HuH-7.5 (cell line): ENCODE measurements around the gene NGLY1.
A peak's percentile ranks its signal among the peaks of the same experiment; 100 is the strongest.

ENCODE experiments used
- DNase-seq: peaks from one replicate; pipeline ENCODE4 v3.0.0; 2011; ENCODE audit warnings: low spot score

NGLY1 gene

DNA sequence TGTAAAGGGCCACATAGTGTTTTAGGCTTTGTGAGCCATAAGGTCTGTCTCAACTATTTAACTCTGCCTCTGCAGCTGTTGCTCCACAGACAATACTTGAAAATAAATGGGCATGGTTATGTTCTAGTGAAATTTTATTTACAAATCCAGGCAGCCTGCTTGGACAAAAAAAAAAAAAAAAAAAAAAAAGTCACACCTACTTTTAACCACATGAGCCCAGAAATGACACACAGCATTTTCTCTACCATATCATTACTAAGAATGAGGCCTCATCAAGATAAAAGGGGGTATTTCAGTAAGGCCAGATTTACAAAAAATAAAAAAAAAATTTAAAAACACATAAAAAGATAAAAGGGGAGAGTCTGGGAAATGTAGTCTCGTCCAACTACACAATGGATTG is 1.7 kb upstream of the NGLY1 start:
- DNase-seq = no peak

DNA sequence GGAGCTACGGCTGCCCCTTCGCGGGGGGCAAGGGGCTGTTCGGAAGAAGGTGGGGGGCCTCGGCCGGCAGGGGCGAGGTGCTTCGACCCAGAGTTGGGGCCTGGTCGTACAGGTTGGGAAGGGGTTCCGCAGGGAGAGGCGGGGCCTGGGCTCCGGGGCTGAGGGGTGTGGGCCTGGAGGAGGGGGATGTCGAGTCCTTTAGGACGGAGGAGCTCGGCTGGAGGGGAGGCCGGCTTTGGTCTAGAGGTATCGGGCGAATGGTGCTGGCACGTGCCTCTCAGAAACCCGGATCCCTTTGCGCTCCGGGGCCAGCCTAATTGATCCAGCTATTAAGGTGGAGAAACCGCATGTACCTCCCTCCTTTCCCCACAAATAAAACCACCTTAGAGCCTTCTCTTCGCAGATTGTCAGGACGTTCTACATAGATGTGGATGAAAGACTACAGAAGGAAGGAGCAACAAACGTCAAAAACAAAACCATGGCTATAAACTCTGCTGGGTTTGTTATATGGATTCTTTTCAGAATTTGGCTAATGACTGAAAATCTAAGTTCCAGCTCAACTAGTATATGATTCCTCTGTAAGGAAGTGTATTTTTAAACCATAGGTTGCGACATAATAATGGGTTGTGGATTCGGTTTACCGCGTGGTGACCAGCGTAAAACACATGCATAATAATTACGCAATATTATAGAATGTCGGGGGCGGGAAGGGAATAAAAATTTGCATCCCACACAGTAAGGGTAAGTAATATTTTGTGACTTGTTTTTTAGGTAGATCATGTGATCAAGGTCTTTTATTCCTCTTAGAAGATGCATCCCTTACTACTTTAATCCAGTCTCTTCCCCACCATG is 644 bp upstream of the NGLY1 start:
- DNase-seq = peak; percentile 81

DNA sequence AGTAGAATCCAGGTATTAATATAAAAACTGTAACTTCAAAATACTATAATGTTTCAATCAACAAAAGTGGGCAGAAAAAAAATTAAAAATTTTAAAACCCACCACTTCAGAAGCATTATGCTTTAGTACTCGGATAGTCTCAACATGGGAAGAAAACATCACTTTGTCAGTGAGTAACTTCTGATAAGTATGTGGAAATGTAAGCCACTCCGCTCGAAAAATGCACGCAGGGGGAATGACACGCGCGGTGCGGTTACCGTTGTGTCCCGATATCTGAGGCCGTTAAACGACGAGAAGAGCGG is 656 bp downstream of the NGLY1 start:
- DNase-seq = no peak

DNA sequence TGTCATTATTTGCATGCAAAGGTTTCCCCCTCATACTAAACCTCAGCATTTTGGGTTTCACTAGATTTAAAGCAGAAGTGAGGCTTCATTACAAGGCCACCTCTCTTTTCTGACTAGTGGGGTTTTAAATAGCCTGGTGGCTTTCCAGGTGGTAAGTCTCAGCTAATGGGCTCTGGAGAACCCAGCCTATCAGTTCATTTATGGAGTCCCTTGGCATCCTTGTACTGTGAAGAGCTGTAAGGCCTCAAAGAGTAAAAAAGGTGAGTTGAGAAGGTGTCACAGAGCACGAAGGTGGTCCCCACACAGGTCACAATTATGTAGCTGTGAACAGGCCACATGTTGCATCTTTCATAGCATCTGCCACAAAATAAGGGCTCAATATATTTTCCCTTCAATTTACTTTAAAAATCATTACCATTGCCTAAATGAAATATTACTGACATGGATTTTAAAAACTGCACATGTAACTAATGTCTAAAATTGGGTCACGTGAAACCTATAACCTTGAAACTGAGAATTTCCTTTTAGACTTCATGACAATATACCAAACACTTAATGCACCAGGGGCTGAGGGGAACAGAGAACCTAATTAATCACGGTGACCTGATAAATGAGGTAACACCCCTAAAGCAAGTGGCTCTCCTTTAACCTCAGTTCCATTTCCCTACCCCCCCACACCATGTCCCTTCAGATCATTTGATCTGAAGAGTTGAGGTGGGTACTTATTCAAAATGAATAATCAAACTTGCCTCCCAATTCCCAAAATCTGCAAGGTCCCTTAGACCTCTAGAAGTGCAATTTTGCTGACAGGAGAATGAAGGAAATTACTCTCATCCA is 1.3 kb downstream of the NGLY1 start:
- DNase-seq = no peak

DNA sequence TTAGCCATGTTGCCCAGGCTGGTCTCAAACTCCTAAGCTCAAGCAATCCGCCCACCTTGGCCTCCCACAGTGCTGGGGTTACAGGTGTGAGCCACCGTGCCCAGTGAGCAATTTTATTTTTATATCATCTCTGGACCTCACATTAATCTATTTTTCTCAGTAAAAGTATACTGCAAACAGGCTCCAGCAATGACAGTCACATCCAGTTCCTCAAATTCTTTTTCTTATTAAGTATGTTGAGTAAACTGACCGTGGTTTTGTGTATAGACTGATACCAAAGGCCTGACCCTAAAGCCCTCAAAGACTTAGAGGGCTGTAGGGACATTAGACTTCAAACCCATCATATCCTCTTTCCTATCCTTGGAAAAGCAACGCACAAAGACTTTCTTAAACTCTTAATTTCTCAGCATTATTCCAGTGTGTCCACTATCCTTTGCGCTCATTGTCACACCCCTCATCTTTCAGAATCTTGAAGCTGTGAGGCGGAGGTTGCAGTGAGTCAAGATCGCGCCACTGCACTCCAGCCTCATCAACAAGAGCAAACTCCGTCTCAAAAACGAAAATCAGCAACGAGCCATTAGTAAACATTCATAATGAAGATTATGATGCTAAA is 2.0 kb downstream of the NGLY1 start:
- DNase-seq = no peak

DNA sequence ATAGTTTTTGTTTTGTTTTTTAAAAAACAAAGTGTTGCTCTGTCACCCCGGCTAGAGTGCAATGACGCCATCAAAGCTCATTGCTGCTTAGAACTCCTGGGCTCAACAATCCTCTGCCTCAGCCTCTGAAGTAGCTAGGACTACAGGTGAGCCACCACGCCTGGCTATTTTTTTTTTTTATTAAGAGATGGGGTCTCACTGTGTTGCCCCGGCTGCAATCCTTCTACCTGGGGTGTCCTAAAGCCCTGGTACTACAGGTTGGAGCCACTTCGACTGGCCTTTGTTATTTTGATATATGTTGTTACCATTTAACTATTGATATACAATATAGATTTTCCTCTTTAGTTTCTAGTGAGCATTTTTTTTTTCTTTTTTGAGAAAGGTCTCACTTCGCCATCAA is 2.6 kb downstream of the NGLY1 start:
- DNase-seq = no peak

DNA sequence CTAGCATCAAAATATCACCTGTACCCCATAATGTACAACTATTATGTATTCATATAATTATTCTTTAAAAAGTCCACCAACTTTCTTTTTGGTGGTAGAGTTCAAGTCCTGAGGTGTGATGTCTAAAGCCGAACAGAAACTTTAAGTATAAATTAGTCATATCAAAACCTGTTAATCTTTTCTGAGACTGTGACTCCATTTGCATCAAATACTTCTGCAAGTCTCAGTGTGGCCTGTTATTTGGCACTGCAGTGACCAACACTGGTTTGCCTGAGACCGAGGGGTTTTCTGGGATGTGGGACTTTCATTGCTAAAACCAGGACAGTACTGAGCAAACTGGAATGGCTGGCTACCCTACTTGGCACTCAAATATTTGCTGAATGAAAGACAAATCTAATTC is 7.3 kb downstream of the NGLY1 start:
- DNase-seq = no peak

DNA sequence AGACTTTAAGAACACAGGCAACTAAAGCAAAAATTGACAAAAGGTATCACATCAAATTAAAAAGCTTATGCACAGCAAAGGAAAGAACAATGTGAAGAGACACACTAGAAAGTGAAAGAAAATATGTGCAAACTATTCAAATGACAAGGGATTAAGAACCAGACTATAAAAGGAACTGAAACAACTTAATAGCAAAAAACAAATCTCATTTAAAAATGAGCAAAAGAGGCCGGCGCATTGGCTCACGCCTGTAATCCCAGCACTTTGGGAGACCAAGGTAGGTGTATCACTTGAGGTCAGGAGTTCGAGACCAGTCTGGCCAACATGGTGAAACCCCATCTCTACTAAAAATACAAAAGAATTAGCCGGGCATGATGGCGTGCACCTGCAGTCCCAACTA is 14.4 kb downstream of the NGLY1 start:
- no peak for DNase-seq

DNA sequence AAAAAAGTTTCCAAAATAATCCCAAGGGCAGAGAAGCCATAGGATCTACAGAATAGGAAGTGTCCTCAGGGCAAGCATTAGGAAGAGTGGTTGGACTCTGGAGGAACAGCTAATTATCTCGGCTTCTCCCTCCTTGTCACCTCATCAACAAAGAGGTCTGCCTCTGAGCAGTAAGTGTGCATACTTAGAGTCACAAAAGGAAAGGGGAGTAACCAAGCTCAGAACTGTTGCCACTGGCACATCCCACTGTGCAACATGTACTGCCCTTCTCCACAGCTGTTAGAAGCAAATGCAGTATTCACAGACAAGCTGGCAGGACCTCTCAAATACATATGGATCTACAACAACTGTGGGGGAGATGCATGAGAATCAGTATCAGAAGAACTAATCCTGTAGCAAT is 31.5 kb downstream of the NGLY1 start:
- DNase-seq = no peak

DNA sequence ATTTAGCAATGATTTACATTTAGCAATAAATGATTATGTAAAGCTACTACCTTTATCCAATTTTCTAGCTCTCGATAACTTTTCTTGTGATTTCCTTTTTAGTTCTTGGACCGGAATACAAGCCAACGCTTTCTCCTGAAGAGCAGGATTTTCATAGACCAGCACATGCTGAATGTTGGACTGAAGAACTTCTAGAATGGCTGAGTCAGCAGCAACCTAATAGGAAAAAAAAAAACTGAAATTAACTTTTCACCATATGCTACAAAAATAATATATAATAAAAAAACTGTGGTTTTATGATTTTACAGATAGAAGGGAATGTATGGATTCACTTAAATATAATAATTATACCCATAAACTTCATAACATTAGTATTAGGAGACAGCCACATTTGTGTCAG is 32.2 kb downstream of the NGLY1 start:
- DNase-seq = no peak

DNA sequence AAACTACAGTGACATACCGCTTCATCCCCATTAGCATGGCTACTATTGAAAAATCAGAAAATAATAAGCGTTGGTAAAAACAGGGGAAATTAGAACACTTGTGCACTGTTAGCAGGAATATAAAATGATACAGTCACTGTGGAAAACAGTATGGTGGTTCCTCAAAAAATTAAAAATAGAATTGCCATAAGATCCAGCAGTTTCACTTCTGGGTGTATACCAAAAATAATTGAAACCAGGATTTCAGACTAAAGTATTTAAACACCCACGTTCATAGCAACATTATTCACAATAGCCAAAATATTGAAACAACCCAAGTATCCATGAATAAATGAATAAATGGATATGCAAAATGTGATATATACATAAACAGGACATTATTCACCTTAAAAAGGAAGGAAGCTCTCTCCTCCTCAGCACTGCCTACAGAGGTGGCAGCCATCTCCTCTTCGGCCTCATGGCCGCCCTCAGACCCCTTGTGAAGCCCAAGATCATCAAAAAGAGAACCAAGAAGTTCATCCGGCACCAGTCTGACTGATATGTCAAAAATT is 34.1 kb downstream of the NGLY1 start:
- no peak for DNase-seq

DNA sequence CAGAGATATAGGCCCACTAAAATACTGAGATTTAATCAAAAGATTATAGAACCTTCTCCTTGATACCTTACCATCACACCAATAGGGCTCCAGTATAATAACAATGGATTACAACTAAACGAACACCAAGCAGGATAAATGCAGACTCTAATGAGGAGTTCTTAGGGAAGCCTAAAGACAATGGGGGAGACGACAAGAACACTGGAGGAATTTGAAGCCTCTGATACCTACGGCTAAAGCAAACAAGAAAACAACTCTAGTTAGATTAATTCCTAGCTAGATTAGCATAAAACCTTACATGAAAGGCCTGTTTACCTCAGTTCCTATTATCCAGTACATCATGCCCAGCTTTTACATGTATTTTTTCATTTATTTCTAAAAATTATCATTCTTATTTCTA is 35.1 kb downstream of the NGLY1 start:
- DNase-seq = no peak

DNA sequence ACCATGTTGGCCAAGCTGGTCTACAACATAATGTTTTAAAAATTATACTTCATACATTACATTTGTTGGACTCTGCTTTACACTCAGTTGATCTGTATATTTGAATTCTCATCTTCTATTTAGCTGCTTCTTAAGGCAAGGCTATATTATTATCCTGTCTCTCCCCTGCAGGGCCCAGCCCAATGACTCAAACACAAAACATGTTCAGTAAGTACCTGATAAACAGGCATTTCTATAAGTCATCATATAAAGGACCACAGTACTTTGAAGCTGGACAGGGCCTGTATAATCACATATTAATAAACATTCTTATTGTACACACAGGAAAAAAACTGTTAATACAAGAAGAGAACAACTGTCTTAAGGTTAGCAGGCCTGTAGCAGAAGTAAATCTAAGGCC is 36.2 kb downstream of the NGLY1 start:
- DNase-seq = no peak

DNA sequence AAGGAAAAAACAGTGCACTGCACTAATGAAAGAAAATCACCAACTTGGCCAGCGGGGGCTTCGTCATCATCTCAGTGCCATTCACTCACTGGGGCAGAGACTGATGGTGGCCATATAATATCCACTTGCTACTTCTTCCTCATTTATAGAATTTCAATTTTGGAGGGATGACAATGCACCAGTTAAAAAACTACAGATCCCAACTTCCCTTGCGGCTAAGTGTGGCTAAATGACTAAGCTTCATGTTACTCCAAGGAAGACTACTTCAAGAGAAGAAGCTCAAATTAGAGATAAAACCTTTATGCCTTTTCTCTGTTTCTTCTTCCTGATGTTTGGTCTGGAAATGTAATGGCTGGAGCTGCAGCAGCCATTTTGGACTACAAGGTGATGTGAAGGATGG is 38.8 kb downstream of the NGLY1 start:
- DNase-seq = no peak

DNA sequence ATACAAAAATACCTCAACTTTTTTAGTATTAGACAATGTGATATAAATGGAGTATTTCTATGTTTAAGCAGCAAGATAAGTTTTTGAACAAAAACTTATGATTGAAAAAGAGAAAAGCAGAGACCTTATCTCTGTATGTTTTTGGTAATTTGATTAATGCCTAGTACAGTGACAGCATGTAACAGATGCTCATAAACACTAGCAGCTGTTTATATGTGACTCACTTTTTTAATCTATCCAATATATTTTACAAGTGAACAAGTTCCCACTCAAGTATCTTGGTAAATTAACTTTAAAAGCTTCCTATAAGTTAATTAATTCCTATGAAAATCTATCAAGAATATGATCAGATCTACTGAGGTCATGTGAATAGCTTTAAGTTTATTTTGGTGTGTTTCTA is 55.1 kb downstream of the NGLY1 start:
- DNase-seq = no peak

DNA sequence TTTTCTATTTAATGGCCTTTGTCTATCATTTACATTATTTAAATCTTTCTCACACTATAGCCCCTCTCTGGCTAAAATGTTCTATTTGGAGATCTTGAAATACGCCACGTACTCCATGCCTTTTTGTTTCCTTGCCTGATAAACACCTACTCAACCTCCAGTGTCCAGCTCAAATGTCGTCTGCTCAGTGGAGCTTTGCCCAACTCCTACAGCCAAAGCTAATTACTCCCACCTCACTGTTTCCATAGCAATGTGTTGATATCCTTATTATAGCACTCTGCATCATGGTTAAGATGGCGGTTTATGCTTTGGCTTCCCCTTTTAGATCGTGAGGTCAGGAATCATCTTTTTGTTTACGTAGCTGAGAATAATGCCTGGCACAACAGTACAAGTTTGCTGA is 55.9 kb downstream of the NGLY1 start:
- no peak for DNase-seq

DNA sequence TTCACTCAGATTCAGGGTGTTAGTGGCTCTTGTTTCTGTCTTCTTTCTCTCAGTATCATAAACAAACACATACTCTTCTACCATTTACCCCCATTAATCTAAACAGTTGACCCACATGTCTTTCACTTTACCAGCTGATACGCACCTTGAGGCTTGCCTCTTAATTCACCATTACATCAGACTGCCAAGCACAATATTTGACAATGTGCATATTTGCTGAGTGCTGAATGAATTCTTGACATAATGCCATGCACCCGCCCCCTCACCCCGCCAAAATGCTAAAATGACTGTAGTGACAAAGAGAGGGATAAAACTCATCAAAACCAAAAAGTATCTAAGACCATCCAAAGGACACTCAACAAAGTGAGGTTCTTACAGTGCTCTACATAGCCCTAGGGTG is 57.4 kb downstream of the NGLY1 start:
- DNase-seq = no peak

DNA sequence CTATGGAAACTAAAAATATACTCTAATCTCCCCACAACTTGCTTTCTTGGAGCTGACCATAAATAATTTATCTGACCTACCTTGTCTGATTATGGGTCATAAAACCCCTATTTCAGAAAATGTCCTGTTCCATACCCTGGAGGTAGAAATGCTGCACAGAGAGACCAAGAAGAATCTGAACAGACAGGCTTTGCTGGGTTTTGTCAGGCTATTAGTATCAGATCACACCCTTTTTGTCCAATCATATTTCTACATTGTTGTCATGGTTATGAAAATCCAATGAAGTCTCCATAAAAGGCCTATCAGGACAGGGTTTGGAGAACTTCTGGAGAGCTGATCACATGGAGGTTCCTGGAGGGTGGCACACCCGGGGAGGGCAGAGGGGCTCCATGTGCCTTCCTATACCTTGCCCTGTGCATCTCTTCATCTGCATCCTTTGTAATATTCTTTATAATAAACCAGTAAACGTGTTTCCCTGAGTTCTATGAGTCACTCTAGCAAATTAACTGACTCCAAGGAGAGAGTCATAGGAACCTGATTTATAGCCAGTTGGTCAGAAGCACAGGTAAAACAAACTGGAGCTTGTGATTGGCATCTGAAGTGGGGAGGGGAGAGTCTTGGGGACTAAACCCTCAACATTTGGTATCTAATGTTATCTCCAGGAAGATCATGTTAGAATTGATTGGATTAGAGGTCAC is 58.1 kb downstream of the NGLY1 start:
- DNase-seq = no peak

DNA sequence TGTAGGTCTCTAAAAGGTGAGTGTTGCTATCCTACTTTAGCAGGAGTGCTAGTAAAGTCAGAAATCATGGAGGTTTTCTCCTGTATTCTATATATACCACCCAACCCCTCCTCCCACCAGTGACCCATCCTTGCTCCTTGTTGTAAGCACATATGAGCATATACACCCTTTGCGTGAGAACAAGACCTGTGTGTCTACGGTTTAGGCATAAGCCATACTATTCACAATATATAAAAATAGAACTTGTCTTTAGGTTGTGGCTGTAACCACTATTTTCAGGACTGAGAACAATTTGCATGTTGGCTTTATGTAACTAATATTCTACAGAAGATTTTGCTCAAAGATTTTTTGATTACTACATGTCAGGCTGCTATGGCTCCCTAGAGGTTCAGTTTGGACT is 59.4 kb downstream of the NGLY1 start:
- no peak for DNase-seq

DNA sequence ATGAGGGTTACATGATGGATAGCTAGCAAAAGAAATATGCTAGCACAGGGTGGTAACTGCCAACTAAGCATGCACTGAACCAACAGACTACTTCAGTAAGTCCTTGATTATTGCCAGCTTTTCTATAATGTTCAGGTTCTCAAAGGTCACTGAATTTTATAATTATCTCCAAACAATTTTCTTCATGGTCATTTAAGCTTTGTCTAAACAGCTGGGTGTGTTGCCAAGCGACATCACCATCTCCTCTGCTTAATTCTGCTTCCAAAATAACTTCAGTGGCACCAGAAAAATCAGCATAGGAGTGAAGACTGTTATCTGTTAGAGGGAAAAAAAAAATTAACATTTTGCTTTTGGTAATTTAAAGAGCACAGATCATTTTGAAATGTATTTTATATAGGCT is 63.9 kb downstream of the NGLY1 start:
- DNase-seq = no peak

DNA sequence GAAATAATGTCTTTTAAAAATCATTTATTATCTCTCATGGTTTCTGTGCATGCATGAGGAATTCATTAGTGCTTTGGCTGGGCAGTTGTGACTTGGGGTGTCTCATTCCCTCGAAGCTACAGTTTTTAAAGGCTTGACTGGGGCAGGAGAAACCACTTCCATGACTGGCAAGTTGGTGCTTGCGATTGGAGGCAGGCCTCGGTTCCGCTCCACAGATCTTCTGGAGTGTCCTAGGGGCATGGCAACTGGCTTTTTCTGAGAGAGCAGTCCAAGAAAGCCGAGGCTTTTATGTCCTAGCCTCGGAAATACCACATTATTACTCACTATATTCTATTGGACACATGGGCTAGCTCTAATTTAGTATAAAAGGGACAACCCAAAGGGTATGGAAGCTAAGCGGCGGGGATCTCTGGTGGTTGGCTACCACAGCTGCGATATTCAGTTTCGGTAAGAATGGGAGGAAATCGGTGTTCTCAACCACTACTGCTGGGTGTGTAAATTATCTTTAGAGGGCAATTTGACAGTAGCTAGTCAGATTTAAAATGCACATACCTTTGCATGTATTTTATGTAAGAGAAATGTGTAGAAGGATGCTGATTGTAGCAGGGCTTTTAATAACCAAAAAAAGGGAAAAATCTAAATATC is 69.8 kb downstream of the NGLY1 start:
- no peak for DNase-seq

DNA sequence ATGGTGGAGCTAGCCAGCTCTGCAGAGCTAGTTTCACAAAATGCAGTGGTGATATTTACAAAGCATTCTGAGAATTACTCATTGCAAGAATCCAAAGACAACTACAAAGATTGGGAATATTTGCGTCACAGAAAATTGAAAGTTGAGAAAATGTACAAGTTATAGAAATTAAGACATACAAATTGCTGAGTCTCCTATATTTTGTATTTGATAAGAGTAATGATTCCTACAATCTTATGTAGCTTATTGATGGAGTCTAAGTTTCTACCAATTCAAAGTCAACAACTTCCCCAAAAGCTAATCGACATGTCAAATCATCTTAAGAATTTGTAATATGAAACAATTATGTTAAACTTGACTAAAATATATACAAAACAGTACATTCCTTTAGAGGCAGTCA is 72.2 kb downstream of the NGLY1 start:
- no peak for DNase-seq
